H9 (cell line): ENCODE measurements around the gene CREB5. TPM values are rescaled to one million over a fixed set of nuclear protein-coding genes. Genes with fewer than 3 reads are reported as not detected.

Source experiments
- DNase-seq: peaks from one replicate; pipeline ENCODE4 v3.0.0-alpha.2; 2017
- H2AFZ ChIP-seq: one replicate; pipeline ENCODE4 v1.6.1; 2013; ENCODE audit warnings: mild to moderate bottlenecking, low read length, control low read depth, moderate library complexity
- H2AK5ac ChIP-seq: 2 replicates; pipeline ENCODE4 v1.6.1; 2013; ENCODE audit warnings: low read length, control low read depth, mixed read lengths; ENCODE audit not compliant: insufficient read length
- H2BK120ac ChIP-seq: one replicate; pipeline ENCODE4 v1.6.1; 2013; ENCODE audit warnings: low read depth, mild to moderate bottlenecking, low read length, control low read depth, inconsistent platforms; ENCODE audit not compliant: poor library complexity, severe bottlenecking
- H2BK12ac ChIP-seq: 2 replicates; pipeline ENCODE4 v1.6.1; 2013; ENCODE audit warnings: low read length, control low read depth, mixed read lengths, low read depth; ENCODE audit not compliant: insufficient read length
- H2BK15ac ChIP-seq: 2 replicates; pipeline ENCODE4 v1.6.1; 2013; ENCODE audit warnings: low read depth, low read length, control low read depth
- H2BK20ac ChIP-seq: one replicate; pipeline ENCODE4 v1.6.1; 2013; ENCODE audit warnings: low read depth, mild to moderate bottlenecking, low read length, control low read depth, inconsistent platforms; ENCODE audit not compliant: poor library complexity, severe bottlenecking
- H2BK5ac ChIP-seq: 2 replicates; pipeline ENCODE4 v1.6.1; 2013; ENCODE audit warnings: low read length, control low read depth, mixed read lengths; ENCODE audit not compliant: insufficient read length
- H3K14ac ChIP-seq: 2 replicates; pipeline ENCODE4 v1.6.1; 2013; ENCODE audit warnings: low read length, control low read depth; ENCODE audit not compliant: insufficient read depth
- H3K18ac ChIP-seq: 2 replicates; pipeline ENCODE4 v1.6.1; 2013; ENCODE audit warnings: low read depth, mild to moderate bottlenecking, mixed read lengths, low read length, control low read depth; ENCODE audit not compliant: insufficient read length
- H3K23ac ChIP-seq: 2 replicates; pipeline ENCODE4 v1.6.1; 2013; ENCODE audit warnings: low read length, control low read depth, mixed read lengths, low read depth; ENCODE audit not compliant: insufficient read length
- H3K23me2 ChIP-seq: 2 replicates; pipeline ENCODE4 v1.6.1; 2013; ENCODE audit warnings: low read depth, mild to moderate bottlenecking, mixed read lengths, low read length, control low read depth; ENCODE audit not compliant: insufficient read length, poor library complexity, severe bottlenecking
- H3K27ac ChIP-seq: 2 replicates; pipeline ENCODE4 v1.5.1; 2013; ENCODE audit warnings: low read length, control low read depth, mixed read lengths, low read depth; ENCODE audit not compliant: insufficient read length
- H3K27me3 ChIP-seq: 2 replicates; pipeline ENCODE4 v1.6.1; 2013; ENCODE audit warnings: low read length, control low read depth, inconsistent platforms; ENCODE audit not compliant: insufficient read depth
- H3K4ac ChIP-seq: 2 replicates; pipeline ENCODE4 v1.6.1; 2013; ENCODE audit warnings: low read depth, mild to moderate bottlenecking, control low read depth, inconsistent platforms, low read length, moderate library complexity
- H3K4me1 ChIP-seq: 2 replicates; pipeline ENCODE4 v1.6.1; 2013; ENCODE audit warnings: low read length, control low read depth, inconsistent platforms; ENCODE audit not compliant: insufficient read depth
- H3K4me2 ChIP-seq: 2 replicates; pipeline ENCODE4 v1.6.1; 2013; ENCODE audit warnings: low read length, control low read depth, mixed read lengths; ENCODE audit not compliant: insufficient read length, insufficient read depth
- H3K56ac ChIP-seq: 2 replicates; pipeline ENCODE4 v1.6.1; 2013; ENCODE audit warnings: low read depth, mild to moderate bottlenecking, mixed read lengths, low read length, control low read depth; ENCODE audit not compliant: insufficient read length
- H3K79me1 ChIP-seq: 2 replicates; pipeline ENCODE4 v1.6.1; 2013; ENCODE audit warnings: low read depth, mild to moderate bottlenecking, moderate library complexity, low read length, control low read depth, inconsistent platforms; ENCODE audit not compliant: insufficient read depth, poor library complexity, severe bottlenecking
- H3K79me2 ChIP-seq: 2 replicates; pipeline ENCODE4 v1.6.1; 2013; ENCODE audit warnings: low read length, control low read depth, inconsistent platforms; ENCODE audit not compliant: insufficient read depth
- H3K9ac ChIP-seq: 2 replicates; pipeline ENCODE4 v1.6.1; 2013; ENCODE audit warnings: low read length, control low read depth, mixed read lengths; ENCODE audit not compliant: insufficient read length; ENCODE audit errors: extremely low read depth
- H3K9me3 ChIP-seq: one replicate; pipeline ENCODE4 v1.6.1; 2013; ENCODE audit warnings: low read depth, low read length, inconsistent platforms; ENCODE audit not compliant: control insufficient read depth
- H3T11ph ChIP-seq: one replicate; pipeline ENCODE4 v1.6.1; 2013; ENCODE audit warnings: mild to moderate bottlenecking, low read length, control low read depth, inconsistent platforms
- H4K20me1 ChIP-seq: one replicate; pipeline ENCODE4 v1.6.1; 2013; ENCODE audit not compliant: control insufficient read depth, insufficient read length, insufficient read depth
- H4K5ac ChIP-seq: 2 replicates; pipeline ENCODE4 v1.6.1; 2013; ENCODE audit warnings: low read depth, mild to moderate bottlenecking, mixed read lengths, low read length, control low read depth; ENCODE audit not compliant: insufficient read length
- H4K8ac ChIP-seq: replicated peaks from 2 replicates; pipeline ENCODE4 v1.6.1; 2013; ENCODE audit warnings: low read length, control low read depth, mixed read lengths, low read depth; ENCODE audit not compliant: insufficient read length
- H4K91ac ChIP-seq: 2 replicates; pipeline ENCODE4 v1.6.1; 2013; ENCODE audit warnings: low read depth, mild to moderate bottlenecking, moderate library complexity, mixed read lengths, low read length, control low read depth; ENCODE audit not compliant: insufficient read length
- H3K27ac Mint-ChIP-seq, 3 experiments: 2 replicates in 2 of 3; 3 replicates in 1 of 3; pipeline ENCODE4 v1.8.0; 2020 to 2021; ENCODE audit warnings: mixed read lengths in 3 of 3, mild to moderate bottlenecking in 1 of 3, moderate library complexity in 1 of 3
- H3K27me3 Mint-ChIP-seq: 2 replicates; pipeline ENCODE4 v1.8.0; 2021; ENCODE audit warnings: low read depth, mild to moderate bottlenecking, moderate library complexity, mixed read lengths
- H3K36me3 Mint-ChIP-seq, 3 experiments: 2 replicates in 2 of 3; 3 replicates in 1 of 3; pipeline ENCODE4 v1.8.0; 2020 to 2021; ENCODE audit warnings: low read depth in 3 of 3, mixed read lengths in 3 of 3; ENCODE audit not compliant: insufficient read depth in 1 of 3
- H3K4me1 Mint-ChIP-seq, 2 experiments: 2 replicates each; pipeline ENCODE4 v1.8.0; 2020; ENCODE audit warnings: mixed read lengths in 2 of 2
- H3K4me3 Mint-ChIP-seq, 2 experiments: 2 replicates in 1 of 2; 3 replicates in 1 of 2; pipeline ENCODE4 v1.8.0; 2020 to 2021; ENCODE audit warnings: mild to moderate bottlenecking in 2 of 2, mixed read lengths in 2 of 2, moderate library complexity in 1 of 2
- H3K9me3 Mint-ChIP-seq, 2 experiments: 2 replicates in 1 of 2; 3 replicates in 1 of 2; pipeline ENCODE4 v1.8.0; 2020; ENCODE audit warnings: mild to moderate bottlenecking in 2 of 2, mixed read lengths in 2 of 2, moderate library complexity in 1 of 2
- WGBS: extraction: QIAGEN DNeasy Blood & Tissue Kit; methylation state at CpG from one replicate; pipeline ENCODE4 v1.1.7; 2013; ENCODE audit warnings: missing lambda C conversion rate, low lambda C conversion rate, mixed read lengths; ENCODE audit not compliant: insufficient read length; ENCODE audit errors: extremely low coverage; 5-methylcytosine and 5-hydroxymethylcytosine counted together
- total RNA-seq: library from RNA; stranded (reverse); gene quantifications from 2 replicates; pipeline ENCODE4 v1.2.1, GENCODE V29; 2021
- TF ChIP-seq, protein P1 (sequence below): fragments of 200-600 bp; sonication (generic); conservative IDR thresholded peaks from 3 replicates; pipeline ENCODE4 v1.8.0; 2021; ENCODE audit warnings: antibody characterized with exemption, mild to moderate bottlenecking

Gene CREB5
- total RNA-seq, 1 experiment from 2014 or later, result 4.0 TPM

DNA sequence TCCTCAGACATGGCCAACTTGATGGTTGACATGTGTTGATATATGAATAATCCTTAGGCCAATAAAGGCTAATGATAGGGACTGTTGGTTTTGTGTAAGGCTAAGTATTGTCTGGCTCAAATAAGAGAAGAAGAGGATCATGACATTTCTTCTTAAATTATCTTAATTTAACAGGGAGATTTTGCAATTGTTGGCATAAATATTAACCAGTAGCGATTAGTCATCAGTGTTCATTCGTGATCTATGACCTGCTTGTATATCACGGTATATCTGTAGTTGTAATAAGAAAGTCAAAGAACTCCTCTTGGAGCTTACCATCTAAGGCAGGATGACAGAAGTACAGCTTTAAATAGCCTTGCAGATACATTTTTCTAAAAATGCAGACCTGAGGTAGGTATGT lies 196.4 kb downstream of the CREB5 start:
- H2BK120ac ChIP-seq, result no peak overlapping the region
- H3K79me2 ChIP-seq, result no peaks in the 10 kb centered on the region; the same call in 1 of the 2 replicates
- no peak overlapping the region for H3K14ac ChIP-seq
- no peaks in the 10 kb centered on the region for H3K27me3 ChIP-seq
- DNase-seq, result no peak
- TF ChIP-seq, protein P1, sequence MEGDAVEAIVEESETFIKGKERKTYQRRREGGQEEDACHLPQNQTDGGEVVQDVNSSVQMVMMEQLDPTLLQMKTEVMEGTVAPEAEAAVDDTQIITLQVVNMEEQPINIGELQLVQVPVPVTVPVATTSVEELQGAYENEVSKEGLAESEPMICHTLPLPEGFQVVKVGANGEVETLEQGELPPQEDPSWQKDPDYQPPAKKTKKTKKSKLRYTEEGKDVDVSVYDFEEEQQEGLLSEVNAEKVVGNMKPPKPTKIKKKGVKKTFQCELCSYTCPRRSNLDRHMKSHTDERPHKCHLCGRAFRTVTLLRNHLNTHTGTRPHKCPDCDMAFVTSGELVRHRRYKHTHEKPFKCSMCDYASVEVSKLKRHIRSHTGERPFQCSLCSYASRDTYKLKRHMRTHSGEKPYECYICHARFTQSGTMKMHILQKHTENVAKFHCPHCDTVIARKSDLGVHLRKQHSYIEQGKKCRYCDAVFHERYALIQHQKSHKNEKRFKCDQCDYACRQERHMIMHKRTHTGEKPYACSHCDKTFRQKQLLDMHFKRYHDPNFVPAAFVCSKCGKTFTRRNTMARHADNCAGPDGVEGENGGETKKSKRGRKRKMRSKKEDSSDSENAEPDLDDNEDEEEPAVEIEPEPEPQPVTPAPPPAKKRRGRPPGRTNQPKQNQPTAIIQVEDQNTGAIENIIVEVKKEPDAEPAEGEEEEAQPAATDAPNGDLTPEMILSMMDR, result no peak
- H4K8ac ChIP-seq, result no peak overlapping the region
- H2BK20ac ChIP-seq, result no peak overlapping the region
- Mint-ChIP-seq H3K36me3 (no peaks in the 10 kb centered on the region), H3K9me3 (no peaks in the 10 kb centered on the region), H3K27ac (no peak overlapping the region), H3K27me3 (no peaks in the 10 kb centered on the region), H3K4me1 (peaks cover 0 to 4% of the 10 kb centered on the region in 2 experiments; a peak in 2 of 4 replicates), H3K4me3 (no peak overlapping the region)
- no peak overlapping the region for H3K27ac ChIP-seq
- no peak overlapping the region for H4K91ac ChIP-seq
- H3K4me2 ChIP-seq, result no peak overlapping the region
- H3K23ac ChIP-seq, result no peak overlapping the region
- no peaks in the 10 kb centered on the region for H3K4me1 ChIP-seq
- no peak overlapping the region for H3K18ac ChIP-seq
- no peaks in the 10 kb centered on the region for H4K20me1 ChIP-seq
- no peak overlapping the region for H3K56ac ChIP-seq
- H3K23me2 ChIP-seq, result no peaks in the 10 kb centered on the region
- no peak overlapping the region for H2BK12ac ChIP-seq
- H3K79me1 ChIP-seq, result no peaks in the 10 kb centered on the region
- H2AK5ac ChIP-seq, result no peak overlapping the region
- H3K4ac ChIP-seq, result no peak overlapping the region
- H2BK15ac ChIP-seq, result no peak overlapping the region
- H2BK5ac ChIP-seq, result no peak overlapping the region
- no peak overlapping the region for H2AFZ ChIP-seq
- no peak overlapping the region for H3K9ac ChIP-seq
- H3T11ph ChIP-seq, result no peak overlapping the region
- H4K5ac ChIP-seq, result no peak overlapping the region
- no peaks in the 10 kb centered on the region for H3K9me3 ChIP-seq
- no CpG with 5 or more reads among the region's 3 CpGs for WGBS
